NK-92 (cell line): ENCODE measurements around the gene KBTBD13.

Source experiments
- DNase-seq: peaks from one replicate; lab custom pipeline; 2025; ENCODE audit not compliant: unreplicated experiment; lab: John Stamatoyannopoulos, UW

Gene KBTBD13

GRCh38 chr15:65051266-65051665 is 25.3 kb upstream of the KBTBD13 start:
- no peak for DNase-seq

- no peak for DNase-seq
Observed at GRCh38 chr15:65052956-65053355, 23.6 kb upstream of the KBTBD13 start.

- no peak for DNase-seq
Observed at GRCh38 chr15:65054333-65055200, 22.0 kb upstream of the KBTBD13 start.

DNA sequence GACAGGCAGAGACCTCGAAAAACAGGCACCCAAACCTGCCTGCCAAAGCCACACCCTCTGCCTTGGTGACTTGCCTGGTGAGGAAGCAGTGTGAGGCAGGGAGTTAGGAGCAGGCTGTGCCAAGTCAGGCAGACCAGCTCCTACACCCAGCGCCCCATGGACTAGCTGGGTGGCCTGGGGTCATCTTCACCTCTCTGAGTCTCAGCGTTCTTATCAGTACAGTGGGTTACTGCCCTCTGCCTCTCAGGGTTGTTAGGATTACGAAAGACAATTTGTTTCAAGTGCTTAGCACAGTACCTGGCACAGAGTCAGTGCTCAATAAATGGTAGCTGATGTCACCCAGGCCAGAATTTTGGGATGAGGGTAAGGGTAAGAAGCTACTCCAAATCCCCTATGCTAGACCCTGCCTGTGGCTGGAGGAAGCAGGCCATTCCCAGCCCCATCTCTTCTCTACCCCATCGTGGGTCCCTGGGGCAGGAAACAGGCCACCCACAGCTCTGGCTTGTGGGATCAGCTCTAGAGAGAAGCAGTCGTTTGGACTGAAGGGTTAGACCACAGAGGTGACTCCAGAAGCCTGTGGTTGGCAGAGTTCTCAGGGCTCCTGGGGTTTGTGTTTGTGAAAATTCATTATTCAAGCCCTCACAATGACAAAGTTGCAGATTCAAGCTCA is 21.2 kb upstream of the KBTBD13 start:
- DNase-seq, result no peak

DNA sequence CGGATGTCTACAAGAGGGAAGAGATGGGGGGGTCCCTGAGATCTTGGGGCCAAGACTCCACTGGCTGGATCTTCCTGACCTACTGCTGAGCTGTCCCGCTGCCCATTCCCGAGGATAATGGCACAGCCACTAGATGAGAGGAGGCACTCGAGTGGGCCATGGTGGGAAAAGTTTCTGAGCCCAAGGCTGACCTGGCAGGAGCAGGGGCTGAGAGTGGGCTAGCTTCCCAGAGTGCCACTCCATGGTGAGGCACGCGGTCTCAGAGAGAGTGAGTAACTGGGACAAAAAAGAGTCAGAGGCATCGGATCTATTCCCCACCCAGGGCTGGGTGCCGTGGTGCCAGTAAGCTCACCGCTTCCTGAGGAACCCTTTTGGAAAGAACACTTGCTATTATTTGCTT is 20.4 kb upstream of the KBTBD13 start:
- DNase-seq, result no peak

GRCh38 chr15:65056868-65057548 is 19.5 kb upstream of the KBTBD13 start:
- DNase-seq, result no peak

DNA sequence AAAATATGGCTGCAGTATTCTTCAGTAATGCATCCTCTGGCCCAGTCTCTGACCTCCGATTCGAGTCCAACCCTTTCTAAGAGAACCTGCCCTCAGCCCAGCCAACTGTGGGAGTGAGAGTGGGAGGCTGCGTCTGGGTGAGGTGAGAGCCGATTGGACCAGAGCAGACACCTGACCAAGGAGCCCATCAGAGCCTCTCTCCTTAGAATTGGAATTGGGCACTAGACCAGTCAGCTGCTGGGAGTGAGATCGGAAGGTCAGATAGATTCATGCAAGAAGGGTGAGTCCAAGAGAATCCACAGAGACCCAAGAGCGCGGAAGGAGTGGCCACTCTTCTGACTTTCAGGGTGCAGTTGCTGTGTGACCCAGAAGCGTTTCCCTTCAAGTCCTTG is 19.0 kb upstream of the KBTBD13 start:
- no peak for DNase-seq

GRCh38 chr15:65058394-65059368 is 17.9 kb upstream of the KBTBD13 start:
- DNase-seq, result no peak

- DNase-seq, result no peak
Observed at GRCh38 chr15:65059369-65059750, 17.2 kb upstream of the KBTBD13 start.

DNA sequence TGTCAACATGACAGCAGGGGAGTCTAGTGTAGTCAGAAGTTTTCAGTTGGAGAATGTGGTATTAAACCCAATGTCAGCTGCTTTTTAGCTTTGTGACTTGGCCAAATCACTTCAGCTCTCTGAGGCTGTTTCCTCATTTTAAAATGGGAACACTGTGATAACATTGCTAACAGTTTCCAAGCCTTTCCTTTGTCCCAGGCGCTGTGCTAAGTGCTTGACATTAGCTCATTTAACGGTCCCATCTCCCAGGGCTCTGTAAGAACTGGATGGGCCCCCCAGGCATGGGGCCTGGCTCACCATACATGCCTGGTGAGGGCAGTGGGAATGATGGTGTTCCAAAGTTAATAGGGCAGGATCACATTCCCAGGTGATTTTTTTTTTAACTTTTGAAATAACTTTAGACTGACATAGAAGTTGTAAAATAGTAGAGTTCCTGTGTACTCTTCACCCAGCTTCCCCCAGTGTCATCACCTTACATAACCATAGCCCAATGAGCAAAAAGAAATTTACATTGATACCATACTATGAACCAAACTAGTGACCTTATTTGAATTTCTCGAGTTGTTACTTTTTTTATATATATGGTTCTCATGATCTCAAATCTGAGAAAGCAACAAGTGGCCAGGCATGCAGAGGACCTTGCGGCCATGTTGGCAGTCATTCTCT is 16.5 kb upstream of the KBTBD13 start:
- no peak for DNase-seq

- DNase-seq, result no peak
Observed at GRCh38 chr15:65060641-65061397, 15.7 kb upstream of the KBTBD13 start.

DNA sequence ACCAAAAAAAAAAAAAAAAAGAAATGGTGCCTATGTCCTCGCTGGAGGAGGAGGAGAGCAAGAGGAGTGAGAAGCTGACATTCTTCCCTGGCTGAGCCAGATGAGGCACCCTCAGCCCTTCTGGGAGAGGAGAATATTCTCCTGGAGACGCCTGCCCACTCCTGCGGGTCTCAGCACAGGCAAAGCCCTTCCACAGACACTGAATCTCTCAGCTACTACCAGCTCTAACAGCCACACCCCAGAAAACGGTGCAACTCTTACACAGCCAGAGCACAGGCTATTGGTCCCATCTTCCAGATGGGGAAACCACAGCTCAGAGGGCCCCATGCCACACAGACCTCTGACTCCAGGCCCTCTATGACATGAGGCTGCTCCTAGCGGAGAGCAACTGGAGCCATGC is 14.5 kb upstream of the KBTBD13 start:
- no peak for DNase-seq

- DNase-seq, result no peak
Observed at GRCh38 chr15:65062726-65063125, 13.8 kb upstream of the KBTBD13 start.

- no peak for DNase-seq
Observed at GRCh38 chr15:65066001-65066634, 10.4 kb upstream of the KBTBD13 start.

GRCh38 chr15:65066635-65067316 is 9.8 kb upstream of the KBTBD13 start:
- DNase-seq, result no peak

DNA sequence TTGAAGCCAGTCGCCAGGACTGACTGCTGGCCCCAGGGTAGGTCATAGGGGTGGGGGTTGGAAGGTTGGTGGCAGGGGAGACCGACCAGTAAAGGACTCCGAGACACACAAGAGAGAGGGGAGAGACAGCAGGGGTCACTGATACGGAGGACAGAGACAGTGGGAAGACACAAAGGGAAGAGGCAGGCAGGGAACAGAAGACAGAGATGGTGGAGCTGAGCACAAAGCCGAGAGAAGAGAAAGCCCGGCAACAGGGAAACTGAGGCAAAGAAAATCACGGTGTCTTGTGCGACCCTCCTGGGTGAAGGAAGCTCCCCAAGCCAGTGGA is 9.3 kb upstream of the KBTBD13 start:
- no peak for DNase-seq

DNA sequence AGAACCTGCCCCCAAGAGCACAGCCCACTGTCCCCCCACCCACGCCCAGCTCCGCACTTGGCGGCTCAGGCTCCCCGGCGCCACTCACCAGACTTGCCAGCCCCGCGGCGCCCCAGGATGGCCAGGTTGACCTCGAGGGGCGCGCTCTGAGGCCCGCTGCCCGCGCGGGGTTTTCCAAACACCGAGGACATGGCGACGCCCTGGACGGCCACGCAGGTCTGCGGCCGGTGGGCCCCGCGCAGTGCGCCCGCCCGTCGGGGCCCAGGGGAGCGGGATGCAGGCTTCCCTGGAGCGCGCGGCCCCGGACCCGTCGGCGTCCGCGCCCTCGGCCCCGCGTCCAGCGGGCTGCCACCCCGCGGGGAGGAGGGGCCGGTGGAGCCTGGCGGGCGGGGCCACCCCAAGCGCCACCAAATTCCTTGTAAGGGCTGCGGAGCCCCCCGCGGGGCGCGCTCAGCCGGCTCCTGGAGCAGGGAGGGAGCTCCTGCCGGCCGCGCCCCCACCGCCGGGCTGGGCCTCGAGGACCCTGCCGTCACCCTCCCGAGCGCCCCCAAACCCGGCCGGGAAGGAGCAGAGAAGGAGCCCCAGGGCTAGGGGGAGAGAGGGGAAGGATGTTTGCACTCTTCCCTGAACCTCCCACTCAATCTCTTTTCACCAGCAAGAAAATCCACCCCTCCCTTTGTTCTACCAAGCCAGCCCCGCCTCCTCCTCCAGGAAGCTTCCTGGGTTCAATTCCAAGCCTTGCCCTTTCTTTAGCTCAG is 8.7 kb upstream of the KBTBD13 start, which contains the start of gene RASL12:
Gene RASL12, minus strand, starts transcription at position 347 of the 758 bp plus-strand sequence. Its CDS starts 156 bp downstream, at position 191.
- DNase-seq, result no peak

GRCh38 chr15:65068403-65068788 is 8.2 kb upstream of the KBTBD13 start:
- DNase-seq, result no peak
